SU-DHL-6 (cell line): ENCODE results near the gene FSTL4.

Source experiments
- CTCF ChIP-seq: fragments of 200-600 bp; sonication (generic); IDR thresholded peaks from one replicate; pipeline ENCODE4 v1.5.1; 2017; ENCODE audit warnings: antibody characterized with exemption, mild to moderate bottlenecking, low read length, moderate library complexity; ENCODE audit not compliant: insufficient read depth, poor library complexity, severe bottlenecking
- EZH2phosphoT487 ChIP-seq: fragments of 200-600 bp; sonication (generic), shearing (Covaris generic); conservative IDR thresholded peaks from 2 replicates; pipeline ENCODE4 v1.6.1; 2018; ENCODE audit warnings: mild to moderate bottlenecking, antibody characterized with exemption, low read length, moderate library complexity, mixed read lengths

- TF ChIP-seq CTCF (no peak), EZH2phosphoT487 (no peak)
Measured at GRCh38 chr5:133273661-133274596, 338.4 kb downstream of the FSTL4 start.
